ENCODE data around the gene UBR1. TPM values are rescaled to one million over a fixed set of nuclear protein-coding genes. Genes with fewer than 3 reads are reported as not detected.

Gene UBR1
- total RNA-seq, 1 donor, result 35.5 TPM

DNA sequence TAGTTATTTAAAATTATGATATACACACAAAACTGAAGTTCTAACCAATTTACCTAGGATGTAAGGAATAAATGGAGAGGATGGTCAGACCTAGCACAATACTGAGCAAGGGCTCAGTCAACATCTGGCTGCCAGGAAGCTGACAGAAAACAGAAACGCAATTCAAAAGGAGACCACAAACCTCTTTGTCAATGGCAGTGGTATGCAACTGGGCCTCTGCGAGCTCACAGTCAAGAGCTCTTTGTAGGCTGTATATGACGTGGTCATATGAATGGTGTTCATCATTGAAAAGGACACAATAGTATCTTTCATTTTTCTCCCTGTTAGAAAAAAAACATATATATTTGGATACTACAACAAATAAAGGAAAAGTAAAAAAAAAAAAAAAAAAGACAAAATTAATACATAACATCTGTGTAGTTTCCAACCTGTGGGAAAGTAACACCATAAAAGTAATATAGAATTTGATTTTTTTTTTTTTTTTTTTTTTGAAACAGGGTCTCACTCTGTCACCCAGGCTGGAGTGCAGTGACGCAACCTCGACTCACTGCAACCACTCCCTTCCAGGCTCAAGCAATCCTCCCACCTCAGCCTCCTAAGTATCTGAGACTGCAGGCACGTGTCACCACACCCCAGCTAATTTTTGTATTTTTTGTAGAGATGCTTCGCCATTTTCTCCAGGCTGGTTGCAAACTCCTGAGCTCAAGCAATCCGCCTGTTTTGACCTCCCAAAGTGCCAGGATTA lies 37.9 kb downstream of the UBR1 start:
- TF ChIP-seq, protein P1, sequence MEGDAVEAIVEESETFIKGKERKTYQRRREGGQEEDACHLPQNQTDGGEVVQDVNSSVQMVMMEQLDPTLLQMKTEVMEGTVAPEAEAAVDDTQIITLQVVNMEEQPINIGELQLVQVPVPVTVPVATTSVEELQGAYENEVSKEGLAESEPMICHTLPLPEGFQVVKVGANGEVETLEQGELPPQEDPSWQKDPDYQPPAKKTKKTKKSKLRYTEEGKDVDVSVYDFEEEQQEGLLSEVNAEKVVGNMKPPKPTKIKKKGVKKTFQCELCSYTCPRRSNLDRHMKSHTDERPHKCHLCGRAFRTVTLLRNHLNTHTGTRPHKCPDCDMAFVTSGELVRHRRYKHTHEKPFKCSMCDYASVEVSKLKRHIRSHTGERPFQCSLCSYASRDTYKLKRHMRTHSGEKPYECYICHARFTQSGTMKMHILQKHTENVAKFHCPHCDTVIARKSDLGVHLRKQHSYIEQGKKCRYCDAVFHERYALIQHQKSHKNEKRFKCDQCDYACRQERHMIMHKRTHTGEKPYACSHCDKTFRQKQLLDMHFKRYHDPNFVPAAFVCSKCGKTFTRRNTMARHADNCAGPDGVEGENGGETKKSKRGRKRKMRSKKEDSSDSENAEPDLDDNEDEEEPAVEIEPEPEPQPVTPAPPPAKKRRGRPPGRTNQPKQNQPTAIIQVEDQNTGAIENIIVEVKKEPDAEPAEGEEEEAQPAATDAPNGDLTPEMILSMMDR (IDR thresholded peaks at IDR 0.05; ENCODE audit: extremely low read depth, low read depth, low read length), result no peak
- Histone ChIP-seq H3K9me3 (ENCODE audit: low read depth, low read length) (no peaks in the 10 kb centered on the region), H3K79me2 (ENCODE audit: insufficient read depth, low read length) (no peaks in the 10 kb centered on the region), H3K27ac (ENCODE audit: low read depth, low read length) (no peak overlapping the region), H4K20me1 (ENCODE audit: insufficient read depth, low read length) (no peaks in the 10 kb centered on the region), H3K4me1 (ENCODE audit: insufficient read depth, low read length) (no peaks in the 10 kb centered on the region), H3K27me3 (ENCODE audit: insufficient read depth, low read length) (no peaks in the 10 kb centered on the region), H2AFZ (ENCODE audit: low read length) (no peak overlapping the region), H3K4me2 (ENCODE audit: insufficient read depth, low read length) (no peak overlapping the region), H3K4me3 (ENCODE audit: insufficient read depth, low read length) (no peak overlapping the region), H3K36me3 (ENCODE audit: insufficient read depth, low read length) (peaks cover 44% of the 10 kb centered on the region)
- peak; percentile 22 for DNase-seq (ENCODE audit: insufficient read length, low spot score, missing footprints)

DNA sequence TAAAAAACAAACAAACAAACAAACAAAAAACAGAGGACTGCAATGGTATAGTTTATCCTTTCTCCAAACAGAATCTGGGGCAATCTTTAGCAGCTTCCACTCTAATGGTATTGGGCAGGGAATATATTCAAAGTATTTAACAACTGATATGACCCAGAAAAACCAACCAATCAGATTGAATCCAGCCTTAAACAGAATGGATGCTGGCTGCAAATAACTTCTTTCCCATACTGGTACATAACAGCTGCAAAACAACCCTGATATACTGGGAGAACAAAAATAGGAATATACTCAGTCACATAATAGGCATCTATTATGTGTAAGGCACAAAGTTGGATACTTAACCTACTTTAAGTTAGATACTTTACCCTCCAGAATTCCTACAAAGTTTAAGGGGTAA lies 49.1 kb downstream of the UBR1 start:
- Histone ChIP-seq H3K9me3 (ENCODE audit: low read depth, low read length) (no peaks in the 10 kb centered on the region), H3K79me2 (ENCODE audit: insufficient read depth, low read length) (no peaks in the 10 kb centered on the region), H3K4me3 (ENCODE audit: insufficient read depth, low read length) (no peak overlapping the region), H2AFZ (ENCODE audit: low read length) (no peak overlapping the region), H4K20me1 (ENCODE audit: insufficient read depth, low read length) (peaks cover 2% of the 10 kb centered on the region), H3K4me1 (ENCODE audit: insufficient read depth, low read length) (no peaks in the 10 kb centered on the region), H3K27ac (ENCODE audit: low read depth, low read length) (no peak overlapping the region), H3K4me2 (ENCODE audit: insufficient read depth, low read length) (no peak overlapping the region), H3K36me3 (ENCODE audit: insufficient read depth, low read length) (peaks cover 64% of the 10 kb centered on the region), H3K27me3 (ENCODE audit: insufficient read depth, low read length) (no peaks in the 10 kb centered on the region)
- DNase-seq (ENCODE audit: insufficient read length, low spot score, missing footprints), result no peak
- TF ChIP-seq, protein P1 (IDR thresholded peaks at IDR 0.05; ENCODE audit: extremely low read depth, low read depth, low read length), result no peak

DNA sequence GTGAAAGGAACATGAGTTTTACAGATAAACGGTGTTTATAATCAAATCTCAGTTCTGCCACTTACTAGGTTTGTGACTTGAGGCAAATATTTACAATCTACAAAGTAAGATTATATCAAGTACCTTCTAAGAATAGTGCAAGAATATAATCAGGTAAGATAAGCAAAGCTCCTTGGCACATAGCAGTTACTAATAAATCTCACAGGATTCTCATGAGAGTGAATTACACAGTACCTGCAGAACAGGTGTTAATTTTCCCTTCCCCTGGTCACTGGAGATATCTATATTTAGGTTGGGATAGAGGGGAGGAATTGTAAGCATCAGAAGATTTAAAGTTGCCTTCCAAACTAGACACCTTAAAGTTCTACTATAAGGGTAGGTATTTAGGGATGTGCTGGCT lies 53.0 kb downstream of the UBR1 start:
- peaks cover 4% of the 10 kb centered on the region for H4K20me1 ChIP-seq (ENCODE audit: insufficient read depth, low read length)
- H3K36me3 ChIP-seq (ENCODE audit: insufficient read depth, low read length), result peaks cover 47% of the 10 kb centered on the region
- H3K4me3 ChIP-seq (ENCODE audit: insufficient read depth, low read length), result no peak overlapping the region
- H3K4me2 ChIP-seq (ENCODE audit: insufficient read depth, low read length), result no peak overlapping the region
- no peaks in the 10 kb centered on the region for H3K9me3 ChIP-seq (ENCODE audit: low read depth, low read length)
- TF ChIP-seq, protein P1 (IDR thresholded peaks at IDR 0.05; ENCODE audit: extremely low read depth, low read depth, low read length), result no peak
- no peak overlapping the region for H2AFZ ChIP-seq (ENCODE audit: low read length)
- H3K79me2 ChIP-seq (ENCODE audit: insufficient read depth, low read length), result no peaks in the 10 kb centered on the region
- no peak overlapping the region for H3K27ac ChIP-seq (ENCODE audit: low read depth, low read length)
- DNase-seq (ENCODE audit: insufficient read length, low spot score, missing footprints), result no peak
- no peaks in the 10 kb centered on the region for H3K27me3 ChIP-seq (ENCODE audit: insufficient read depth, low read length)
- H3K4me1 ChIP-seq (ENCODE audit: insufficient read depth, low read length), result no peaks in the 10 kb centered on the region

DNA sequence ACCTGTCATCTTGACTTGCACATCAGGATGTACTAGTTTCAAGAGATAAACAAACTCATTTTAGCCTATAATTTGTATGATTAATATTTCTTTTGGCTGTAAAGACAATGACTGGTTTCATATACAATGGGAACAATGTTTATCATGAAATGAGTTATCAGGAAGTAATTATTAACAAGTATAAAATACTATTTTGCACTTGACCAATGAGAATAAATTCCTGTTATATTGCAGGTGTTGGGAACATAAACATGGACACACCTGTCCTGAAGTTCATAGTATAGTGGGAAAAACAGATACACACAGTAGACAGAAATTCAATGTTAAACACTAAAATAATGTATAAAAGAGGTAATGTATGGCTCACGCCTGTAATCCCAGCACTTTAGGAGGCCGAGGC lies 56.9 kb downstream of the UBR1 start:
- no peak overlapping the region for H3K27ac ChIP-seq (ENCODE audit: low read depth, low read length)
- no peak overlapping the region for H3K4me3 ChIP-seq (ENCODE audit: insufficient read depth, low read length)
- no peak for DNase-seq (ENCODE audit: insufficient read length, low spot score, missing footprints)
- peaks cover 2% of the 10 kb centered on the region for H4K20me1 ChIP-seq (ENCODE audit: insufficient read depth, low read length)
- no peaks in the 10 kb centered on the region for H3K27me3 ChIP-seq (ENCODE audit: insufficient read depth, low read length)
- TF ChIP-seq, protein P1 (IDR thresholded peaks at IDR 0.05; ENCODE audit: extremely low read depth, low read depth, low read length), result no peak
- H2AFZ ChIP-seq (ENCODE audit: low read length), result no peak overlapping the region
- H3K79me2 ChIP-seq (ENCODE audit: insufficient read depth, low read length), result no peaks in the 10 kb centered on the region
- no peak overlapping the region for H3K4me2 ChIP-seq (ENCODE audit: insufficient read depth, low read length)
- H3K36me3 ChIP-seq (ENCODE audit: insufficient read depth, low read length), result peaks cover 51% of the 10 kb centered on the region
- H3K4me1 ChIP-seq (ENCODE audit: insufficient read depth, low read length), result no peaks in the 10 kb centered on the region
- H3K9me3 ChIP-seq (ENCODE audit: low read depth, low read length), result no peaks in the 10 kb centered on the region

All from osteoblast (primary cell).